Endodermal cell (in vitro differentiated cells): Measurements from ENCODE around the gene PALLD. TPM values are rescaled to one million over a fixed set of nuclear protein-coding genes. Genes with fewer than 3 reads are reported as not detected.

Source experiments
- DNase-seq: peaks from one replicate; pipeline ENCODE4 v3.0.0-alpha.2; 2017
- H3K27ac ChIP-seq: 2 replicates; pipeline ENCODE4 v1.5.1; 2013; ENCODE audit warnings: mild to moderate bottlenecking, low read depth, low read length, moderate library complexity
- H3K27me3 ChIP-seq: 2 replicates; pipeline ENCODE4 v1.6.1; 2013; ENCODE audit warnings: mild to moderate bottlenecking, low read length, moderate library complexity; ENCODE audit not compliant: insufficient read depth, control insufficient read depth, poor library complexity, severe bottlenecking
- H3K36me3 ChIP-seq: 2 replicates; pipeline ENCODE4 v1.7.0; 2013; ENCODE audit warnings: mild to moderate bottlenecking, low read length, moderate library complexity; ENCODE audit not compliant: control insufficient read depth, insufficient read depth
- H3K4me1 ChIP-seq: one replicate; pipeline ENCODE4 v1.7.0; 2013; ENCODE audit warnings: low read length; ENCODE audit not compliant: control insufficient read depth, insufficient read depth
- H3K4me3 ChIP-seq: 2 replicates; pipeline ENCODE4 v1.5.1; 2013; ENCODE audit warnings: mild to moderate bottlenecking, low read length, moderate library complexity
- H3K9ac ChIP-seq: 2 replicates; pipeline ENCODE4 v1.6.1; 2013; ENCODE audit warnings: mild to moderate bottlenecking, low read length, moderate library complexity; ENCODE audit not compliant: poor library complexity, severe bottlenecking; ENCODE audit errors: extremely low read depth
- H3K9me3 ChIP-seq: 2 replicates; pipeline ENCODE4 v1.6.1; 2013; ENCODE audit warnings: mild to moderate bottlenecking, low read length, moderate library complexity; ENCODE audit not compliant: control insufficient read depth
- H3K27ac Mint-ChIP-seq: 2 replicates; pipeline ENCODE4 v1.8.0; 2020; ENCODE audit warnings: mixed read lengths
- H3K27me3 Mint-ChIP-seq: 2 replicates; pipeline ENCODE4 v1.8.0; 2021; ENCODE audit warnings: mild to moderate bottlenecking, mixed read lengths; ENCODE audit not compliant: insufficient read depth
- H3K36me3 Mint-ChIP-seq: 2 replicates; pipeline ENCODE4 v1.8.0; 2020; ENCODE audit warnings: low read depth, mixed read lengths
- H3K4me1 Mint-ChIP-seq: 2 replicates; pipeline ENCODE4 v1.8.0; 2020; ENCODE audit warnings: mixed read lengths
- H3K4me3 Mint-ChIP-seq: 2 replicates; pipeline ENCODE4 v1.8.0; 2020; ENCODE audit warnings: mild to moderate bottlenecking, moderate library complexity, mixed read lengths
- H3K9me3 Mint-ChIP-seq: 2 replicates; pipeline ENCODE4 v1.8.0; 2020; ENCODE audit warnings: mild to moderate bottlenecking, mixed read lengths
- WGBS, 2 experiments: methylation state at CpG; one replicate each; pipeline versions ENCODE4 v1.1.5 to v1.1.7; 2013; ENCODE audit warnings: missing lambda C conversion rate in 2 of 2, mixed read lengths in 1 of 2; ENCODE audit not compliant: insufficient coverage in 1 of 2, insufficient read length in 1 of 2; 5-methylcytosine and 5-hydroxymethylcytosine counted together
- total RNA-seq, 2 donors: library from RNA; stranded (reverse); fragmentation: NEBNext Ultra II Directional in 1 of 2; extraction: Animal tissue kit (Norgen Biotek cat#: 25700) in 1 of 2; gene quantifications; 2 replicates in 1 of 2; 3 replicates in 1 of 2; pipeline ENCODE4 v1.2.1, GENCODE V29; 2021
- TF ChIP-seq, protein P1 (sequence below): fragments of 200-600 bp; sonication (generic); conservative IDR thresholded peaks from 2 replicates; pipeline ENCODE4 v1.5.0; 2021; ENCODE audit warnings: antibody characterized with exemption, mild to moderate bottlenecking

The PALLD gene
- total RNA-seq, 2 donors from 2014 or later, result 51.8 to 86.7 TPM

DNA sequence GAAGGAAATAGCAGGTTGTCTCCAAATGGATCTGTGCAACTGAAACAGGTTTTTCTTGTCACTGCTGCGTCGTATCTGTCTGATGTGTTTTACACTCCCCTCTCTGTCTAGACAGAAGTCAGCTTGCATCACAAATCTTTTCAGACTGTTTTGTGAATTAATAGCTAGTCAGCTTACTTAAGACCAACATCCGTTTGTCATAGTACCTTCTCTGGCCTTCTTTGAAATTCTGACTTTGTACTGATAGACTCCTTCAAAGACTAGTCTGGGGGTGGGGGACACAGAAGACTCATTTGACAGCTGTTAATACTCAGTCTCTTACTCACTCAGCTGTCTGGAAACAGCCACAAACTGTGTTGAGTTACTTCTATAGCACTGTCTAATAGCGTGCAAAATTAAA is 197.8 kb downstream of the PALLD start:
- Mint-ChIP-seq H3K4me3 (no peak overlapping the region), H3K27ac (no peak overlapping the region)
- H3K4me3 ChIP-seq, result no peak overlapping the region

DNA sequence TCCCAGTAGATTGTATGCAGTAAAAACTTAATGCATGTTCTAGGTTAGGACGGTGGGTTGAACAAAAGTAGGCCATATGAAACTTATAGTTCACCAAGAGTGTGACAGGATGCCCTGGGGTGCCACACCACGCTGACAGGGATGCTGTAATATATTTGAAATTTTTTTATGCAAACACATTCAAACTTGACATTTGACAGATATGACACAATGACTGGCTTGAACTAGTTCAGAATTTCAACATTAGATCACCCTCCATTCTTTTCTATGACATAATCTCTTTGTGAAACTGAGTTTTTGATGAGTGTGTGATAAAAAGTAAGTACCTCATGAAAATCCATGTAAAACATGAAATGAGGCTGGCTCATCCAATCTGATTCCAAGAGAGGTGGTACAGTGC is 198.4 kb downstream of the PALLD start:
- peaks cover 4% of the 10 kb centered on the region for H3K4me1 Mint-ChIP-seq
- H3K9ac ChIP-seq, result no peak overlapping the region
- no peaks in the 10 kb centered on the region for H3K9me3 Mint-ChIP-seq
- peak overlapping the region; percentile 64 for H3K27ac ChIP-seq
- H3K4me3 ChIP-seq, result no peak overlapping the region
- H3K36me3 ChIP-seq, result no peaks in the 10 kb centered on the region
- H3K9me3 ChIP-seq, result no peaks in the 10 kb centered on the region
- H3K27me3 ChIP-seq, result no peaks in the 10 kb centered on the region
- no peaks in the 10 kb centered on the region for H3K4me1 ChIP-seq
- WGBS, 2 experiments, result 88 to 93% methylated on average over 1 to 2 of the region's 2 CpGs
- TF ChIP-seq, protein P1, sequence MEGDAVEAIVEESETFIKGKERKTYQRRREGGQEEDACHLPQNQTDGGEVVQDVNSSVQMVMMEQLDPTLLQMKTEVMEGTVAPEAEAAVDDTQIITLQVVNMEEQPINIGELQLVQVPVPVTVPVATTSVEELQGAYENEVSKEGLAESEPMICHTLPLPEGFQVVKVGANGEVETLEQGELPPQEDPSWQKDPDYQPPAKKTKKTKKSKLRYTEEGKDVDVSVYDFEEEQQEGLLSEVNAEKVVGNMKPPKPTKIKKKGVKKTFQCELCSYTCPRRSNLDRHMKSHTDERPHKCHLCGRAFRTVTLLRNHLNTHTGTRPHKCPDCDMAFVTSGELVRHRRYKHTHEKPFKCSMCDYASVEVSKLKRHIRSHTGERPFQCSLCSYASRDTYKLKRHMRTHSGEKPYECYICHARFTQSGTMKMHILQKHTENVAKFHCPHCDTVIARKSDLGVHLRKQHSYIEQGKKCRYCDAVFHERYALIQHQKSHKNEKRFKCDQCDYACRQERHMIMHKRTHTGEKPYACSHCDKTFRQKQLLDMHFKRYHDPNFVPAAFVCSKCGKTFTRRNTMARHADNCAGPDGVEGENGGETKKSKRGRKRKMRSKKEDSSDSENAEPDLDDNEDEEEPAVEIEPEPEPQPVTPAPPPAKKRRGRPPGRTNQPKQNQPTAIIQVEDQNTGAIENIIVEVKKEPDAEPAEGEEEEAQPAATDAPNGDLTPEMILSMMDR, result no peak
- H3K27ac Mint-ChIP-seq, result no peak overlapping the region
- no peak for DNase-seq
- H3K4me3 Mint-ChIP-seq, result no peak overlapping the region
- no peaks in the 10 kb centered on the region for H3K36me3 Mint-ChIP-seq
- H3K27me3 Mint-ChIP-seq, result no peaks in the 10 kb centered on the region

More for the DNA sequence above, 197.8 kb downstream of the PALLD start:
- H3K4me1 ChIP-seq, result no peaks in the 10 kb centered on the region
- Mint-ChIP-seq H3K9me3 (no peaks in the 10 kb centered on the region), H3K4me1 (peaks cover 4% of the 10 kb centered on the region), H3K27me3 (no peaks in the 10 kb centered on the region), H3K36me3 (no peaks in the 10 kb centered on the region)
- WGBS, 2 experiments, result 75 to 96% methylated on average over 2 to 4 of the region's 4 CpGs
- no peaks in the 10 kb centered on the region for H3K27me3 ChIP-seq
- H3K9me3 ChIP-seq, result no peaks in the 10 kb centered on the region
- TF ChIP-seq, protein P1, result no peak
- no peaks in the 10 kb centered on the region for H3K36me3 ChIP-seq
- no peak for DNase-seq
- H3K9ac ChIP-seq, result no peak overlapping the region
- H3K27ac ChIP-seq, result peak overlapping the region; percentile 64

DNA sequence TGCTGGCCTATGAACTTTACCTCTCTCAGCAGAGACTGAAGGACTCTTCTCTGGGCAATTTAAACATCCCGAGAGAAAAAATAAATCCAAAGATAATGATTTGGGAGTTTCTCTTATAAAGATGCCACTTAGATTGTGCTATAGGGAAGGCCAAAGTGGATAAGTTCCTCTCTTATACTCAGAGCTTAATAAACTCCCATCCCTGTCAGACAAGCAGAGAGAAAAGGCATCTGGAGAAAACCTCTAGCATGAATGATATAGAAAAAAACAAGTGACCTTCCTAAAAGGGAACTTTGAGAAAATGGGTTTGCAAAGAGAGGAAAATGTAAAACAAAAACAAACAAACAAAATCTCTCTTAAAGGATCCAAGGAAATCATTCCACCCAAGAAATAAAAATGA is 199.4 kb downstream of the PALLD start:
- TF ChIP-seq, protein P1, result no peak
- WGBS, 2 experiments, result 100% methylated on average over 1 of the region's 1 CpG; no CpG with 5 or more reads in 1 of the 2 experiments
- no peak for DNase-seq
- Mint-ChIP-seq H3K27ac (no peak overlapping the region), H3K9me3 (no peaks in the 10 kb centered on the region), H3K4me1 (peaks cover 4% of the 10 kb centered on the region), H3K27me3 (no peaks in the 10 kb centered on the region), H3K4me3 (no peak overlapping the region), H3K36me3 (no peaks in the 10 kb centered on the region)
- H3K27me3 ChIP-seq, result no peaks in the 10 kb centered on the region
- no peaks in the 10 kb centered on the region for H3K36me3 ChIP-seq
- H3K4me3 ChIP-seq, result no peak overlapping the region
- no peaks in the 10 kb centered on the region for H3K9me3 ChIP-seq
- no peak overlapping the region for H3K9ac ChIP-seq
- no peak overlapping the region for H3K27ac ChIP-seq
- no peaks in the 10 kb centered on the region for H3K4me1 ChIP-seq
